ENCODE data around the gene TFF3. TPM values are rescaled to one million over a fixed set of nuclear protein-coding genes. Genes with fewer than 3 reads are reported as not detected.

TFF3 gene
- total RNA-seq, 1 experiment from 2014 or later, result not detected

DNA sequence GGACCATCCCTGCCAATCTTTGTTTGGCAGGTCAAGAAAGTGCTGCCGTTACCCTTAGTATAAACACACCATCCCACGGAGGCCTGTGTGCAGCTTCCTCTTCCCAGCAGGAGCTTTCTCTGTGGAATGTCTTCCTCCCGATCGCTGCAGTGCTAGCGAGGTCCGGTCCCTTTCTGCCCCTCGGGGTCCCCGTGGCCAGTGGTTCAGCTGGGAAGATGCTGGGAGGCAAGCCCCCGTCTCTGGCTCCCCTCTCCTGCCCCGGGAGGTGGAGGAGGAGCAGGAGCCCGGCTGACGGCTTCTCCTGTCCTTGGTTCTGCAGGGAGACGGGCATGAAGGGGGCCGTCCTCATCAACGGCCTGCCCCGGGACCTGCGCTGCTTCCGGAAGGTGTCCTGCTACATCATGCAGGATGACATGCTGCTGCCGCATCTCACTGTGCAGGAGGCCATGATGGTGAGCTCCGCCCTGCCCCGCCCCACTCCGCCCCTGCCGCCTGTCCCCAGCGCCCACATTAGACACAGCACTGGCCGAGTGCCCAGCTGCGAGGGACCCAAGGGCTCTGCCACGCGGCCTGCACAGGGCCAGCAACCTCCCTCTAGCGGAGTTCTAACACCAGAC lies 42.1 kb downstream of the TFF3 start:
- DNase-seq (ENCODE audit: extremely low read depth, low read depth), result no peak

DNA sequence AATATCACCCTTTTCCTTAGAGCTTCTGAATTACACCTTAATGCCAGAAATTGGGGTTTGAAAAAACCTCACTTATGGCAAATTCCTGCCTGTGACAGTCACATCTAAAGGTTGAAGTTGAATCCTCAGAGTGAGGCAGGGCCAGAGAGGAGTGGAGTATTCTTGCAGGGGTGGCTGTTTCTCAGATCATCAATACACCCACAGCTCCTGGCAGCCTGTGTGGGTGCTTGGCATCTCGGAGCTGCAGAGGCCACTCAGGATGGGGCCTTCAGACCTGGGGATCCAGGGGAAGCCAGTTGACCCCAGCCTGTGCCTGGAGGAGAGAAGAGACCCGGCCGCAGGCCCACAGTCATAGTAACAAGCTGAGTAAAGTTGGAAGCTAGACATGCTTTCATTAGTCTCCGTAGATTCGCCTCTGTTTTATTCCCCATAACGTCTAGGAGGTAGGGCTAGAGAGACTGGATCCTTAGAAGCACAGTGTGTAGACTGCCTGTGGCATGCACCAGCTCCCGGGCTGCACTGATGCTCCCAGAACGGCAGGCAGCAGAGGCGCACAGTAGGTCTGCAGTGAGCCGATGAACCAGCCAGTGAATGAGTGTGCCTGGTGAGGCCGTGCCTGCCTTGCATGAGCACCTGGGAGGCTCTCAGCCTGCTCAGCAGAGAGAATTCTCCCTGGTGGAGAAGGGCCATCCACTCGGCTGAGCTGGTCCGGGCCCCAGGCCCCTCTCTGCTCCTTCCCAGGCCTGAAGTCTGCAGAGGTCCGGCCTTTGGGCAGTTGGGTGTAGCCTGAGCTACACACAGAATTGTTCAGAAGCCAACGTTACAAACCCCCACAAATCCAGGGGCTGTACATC lies 42.9 kb downstream of the TFF3 start:
- DNase-seq (ENCODE audit: extremely low read depth, low read depth), result no peak

GRCh38 chr21:42271065-42271464 lies 44.1 kb downstream of the TFF3 start:
- no peak for DNase-seq (ENCODE audit: extremely low read depth, low read depth)

GRCh38 chr21:42269386-42269785 lies 45.8 kb downstream of the TFF3 start:
- no peak for DNase-seq (ENCODE audit: extremely low read depth, low read depth)

GRCh38 chr21:42266971-42267556 lies 48.1 kb downstream of the TFF3 start:
- no peak for DNase-seq (ENCODE audit: extremely low read depth, low read depth)

GRCh38 chr21:42265231-42265812 lies 49.9 kb downstream of the TFF3 start:
- no peak for DNase-seq (ENCODE audit: extremely low read depth, low read depth)

- DNase-seq (ENCODE audit: extremely low read depth, low read depth), result no peak
These were observed 50.7 kb downstream of the TFF3 start for GRCh38 chr21:42264245-42265195.

- no peak for DNase-seq (ENCODE audit: extremely low read depth, low read depth)
These were observed 51.5 kb downstream of the TFF3 start for GRCh38 chr21:42263591-42264131.

DNA sequence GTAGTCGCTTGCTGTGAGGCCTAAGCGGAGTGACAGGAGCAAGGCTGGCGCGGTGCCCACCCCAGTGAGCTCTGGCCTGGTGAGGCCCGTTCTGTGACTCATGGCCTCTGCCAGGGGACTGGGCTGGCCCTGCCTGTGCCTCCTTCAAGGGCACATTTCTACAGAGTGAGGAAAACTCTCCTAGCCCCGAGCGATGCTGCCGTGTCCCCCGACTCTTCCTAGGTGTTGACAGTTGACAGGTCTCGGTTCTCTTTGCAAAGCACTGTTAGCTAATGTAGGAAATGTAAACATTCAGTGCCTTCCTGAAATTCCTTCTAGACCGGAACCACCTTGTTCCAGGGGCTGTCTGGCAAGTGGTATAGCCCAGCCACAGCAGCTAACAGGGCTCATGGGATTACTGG lies 52.4 kb downstream of the TFF3 start:
- peak; percentile 16 for DNase-seq (ENCODE audit: extremely low read depth, low read depth)

DNA sequence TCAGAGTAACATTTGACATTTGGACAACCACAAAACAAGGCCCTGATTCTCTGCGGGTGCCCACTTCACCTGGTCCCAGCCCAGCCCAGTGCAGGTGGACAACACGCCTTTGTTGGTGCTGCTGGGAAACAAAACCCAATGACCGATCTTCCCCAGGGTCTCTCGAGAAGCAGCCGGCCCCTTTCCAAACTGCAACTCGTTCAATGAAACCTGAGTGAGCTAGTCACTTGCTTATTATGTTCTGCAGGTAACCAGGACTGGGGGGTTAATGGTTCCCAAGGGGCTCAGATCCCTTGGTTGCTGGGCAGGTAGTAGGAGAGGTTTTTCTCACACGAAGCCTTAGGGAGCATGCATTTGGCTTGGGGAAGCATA lies 53.4 kb downstream of the TFF3 start:
- DNase-seq (ENCODE audit: extremely low read depth, low read depth), result no peak

Other genes with a start within 250 kb of the TFF3 start
- gene UMODL1, start 244.1 kb downstream of the TFF3 start, total RNA-seq (2014; rRNA removed; shearing (Covaris generic)), result not detected in 2 replicates
- 19.9 and 20.3 TPM in 2 replicates for gene ABCG1, start 96.3 kb downstream of the TFF3 start, total RNA-seq (2014; rRNA removed; shearing (Covaris generic))
- gene TFF2, start 35.6 kb upstream of the TFF3 start, total RNA-seq (2014; rRNA removed; shearing (Covaris generic)), result not detected in 2 replicates
- not detected in 2 replicates for gene TFF1, start 51.1 kb upstream of the TFF3 start, total RNA-seq (2014; rRNA removed; shearing (Covaris generic))
- 0.05 and 0.17 TPM in 2 replicates for gene TMPRSS3, start 80.6 kb upstream of the TFF3 start, total RNA-seq (2014; rRNA removed; shearing (Covaris generic))
- not detected in 2 replicates for gene UBASH3A, start 88.5 kb upstream of the TFF3 start, total RNA-seq (2014; rRNA removed; shearing (Covaris generic))
- 0.02 TPM in 1 of 2 replicates, not detected in the other for gene RSPH1, start 180.8 kb upstream of the TFF3 start, total RNA-seq (2014; rRNA removed; shearing (Covaris generic))
- gene SLC37A1, start 198.4 kb upstream of the TFF3 start, total RNA-seq (2014; rRNA removed; shearing (Covaris generic)), result 8.9 and 10.8 TPM in 2 replicates

Data from NCI-H460 (cell line).